A673 (cell line): Measurements from ENCODE around the gene PRKAG2. TPM values are rescaled to one million over a fixed set of nuclear protein-coding genes. Genes with fewer than 3 reads are reported as not detected.

Experiments
- BruUV-seq: library from RNA; stranded (reverse); fragments of 400-500 nt; replicated peaks from 2 replicates; lab custom pipeline; 2021; lab: Mats Ljungman, UMichigan
- CTCF ChIA-PET: fragments of 300-600 bp; sonication (Branson Sonifier 250); formaldehyde crosslinking; loops from one replicate; lab custom pipeline; 2022; ENCODE audit warnings: antibody characterized with exemption; lab: Charles Lee
- POLR2A ChIA-PET: fragments of 300-600 bp; sonication (Branson Sonifier 250); formaldehyde crosslinking; loops from one replicate; lab custom pipeline; 2022; ENCODE audit warnings: antibody characterized with exemption; ENCODE audit not compliant: low non-redundant PET; lab: Charles Lee
- DNase-seq: peaks from one replicate; pipeline ENCODE4 v3.0.0-alpha.2; 2015; ENCODE audit warnings: low spot score
- H3K27ac ChIP-seq: fragments of 200-600 bp; sonication (generic); 2 replicates; pipeline ENCODE4 v1.5.1; 2016; ENCODE audit warnings: mixed run types, low read depth, mild to moderate bottlenecking, mixed read lengths, antibody characterized with exemption, low read length; ENCODE audit not compliant: poor library complexity, severe bottlenecking
- H3K27me3 ChIP-seq: fragments of 200-600 bp; sonication (generic); replicated peaks from 2 replicates; pipeline ENCODE4 v1.6.1; 2017; ENCODE audit warnings: mixed run types, low read depth, mild to moderate bottlenecking, mixed read lengths, antibody characterized with exemption, low read length; ENCODE audit not compliant: insufficient read depth, poor library complexity
- H3K36me3 ChIP-seq: fragments of 200-600 bp; sonication (generic); 2 replicates; pipeline ENCODE4 v1.6.1; 2016; ENCODE audit warnings: mixed run types, mild to moderate bottlenecking, mixed read lengths, antibody characterized with exemption, low read length; ENCODE audit not compliant: insufficient read depth, poor library complexity, severe bottlenecking
- H3K4me1 ChIP-seq: fragments of 200-600 bp; sonication (generic); 2 replicates; pipeline ENCODE4 v1.6.1; 2017; ENCODE audit warnings: mixed run types, mild to moderate bottlenecking, mixed read lengths, antibody characterized with exemption, low read length; ENCODE audit not compliant: insufficient read depth, poor library complexity, severe bottlenecking
- H3K4me3 ChIP-seq: fragments of 200-600 bp; sonication (generic); 2 replicates; pipeline ENCODE4 v1.5.1; 2016; ENCODE audit warnings: low read depth, mixed run types, mild to moderate bottlenecking, mixed read lengths, low read length; ENCODE audit not compliant: poor library complexity, severe bottlenecking
- H3K9me3 ChIP-seq: fragments of 200-600 bp; sonication (generic); 2 replicates; pipeline ENCODE4 v1.6.1; 2016; ENCODE audit warnings: mixed run types, low read depth, mild to moderate bottlenecking, mixed read lengths, antibody characterized with exemption, low read length; ENCODE audit not compliant: poor library complexity, severe bottlenecking
- CTCF ChIP-seq: fragments of 300-800, 200-600 bp; sonication (generic); conservative IDR thresholded peaks from 2 replicates; pipeline ENCODE4 v1.5.1; 2017; ENCODE audit warnings: low read depth, mild to moderate bottlenecking, antibody characterized with exemption, low read length, moderate library complexity, mixed read lengths
- EZH2 ChIP-seq: fragments of 200-600 bp; sonication (generic); IDR thresholded peaks from 2 replicates; pipeline ENCODE4 v1.6.1; 2017; ENCODE audit warnings: borderline replicate concordance, low read depth, mild to moderate bottlenecking, mixed read lengths, antibody characterized with exemption, low read length; ENCODE audit not compliant: poor library complexity, severe bottlenecking
- intact Hi-C: fragments of 100-400 bp; cut with micrococcal nuclease; formaldehyde crosslinking; loops from one replicate; pipeline ENCODE4 v1.10.0; 2022; ENCODE audit not compliant: unreplicated experiment
- total RNA-seq: library from RNA; stranded (reverse); gene quantifications from 2 replicates; pipeline ENCODE4 v1.2.3, GENCODE V29; 2021

Gene PRKAG2
- total RNA-seq, 1 experiment from 2014 or later, result 11.6 TPM

GRCh38 chr7:151592868-151593486, 283.9 kb downstream of the PRKAG2 start:
- Histone ChIP-seq H3K27ac (no peak overlapping the region), H3K36me3 (no peaks in the 10 kb centered on the region), H3K4me3 (no peak overlapping the region), H3K4me1 (no peaks in the 10 kb centered on the region), H3K27me3 (no peaks in the 10 kb centered on the region), H3K9me3 (no peaks in the 10 kb centered on the region)
- no peak for DNase-seq
- POLR2A ChIA-PET, result no interaction called here
- no peak for TF ChIP-seq EZH2
- no peak for TF ChIP-seq CTCF
- CTCF ChIA-PET, result no interaction called here
- BruUV-seq, result no TSS peak
- intact Hi-C loops, result no loop called here

- H3K27me3 ChIP-seq, result no peaks in the 10 kb centered on the region
- no peaks in the 10 kb centered on the region for H3K4me1 ChIP-seq
- DNase-seq, result no peak
- intact Hi-C loops, result no loop called here
- no peaks in the 10 kb centered on the region for H3K9me3 ChIP-seq
- no peak for TF ChIP-seq CTCF
- TF ChIP-seq EZH2, result no peak
- no peaks in the 10 kb centered on the region for H3K36me3 ChIP-seq
- no TSS peak for BruUV-seq
- no peak overlapping the region for H3K4me3 ChIP-seq
- CTCF ChIA-PET, result no interaction called here
- POLR2A ChIA-PET, result no interaction called here
- H3K27ac ChIP-seq, result no peak overlapping the region
Measured at GRCh38 chr7:151592330-151592729, 284.6 kb downstream of the PRKAG2 start.

- POLR2A ChIA-PET, result no interaction called here
- intact Hi-C loops, result no loop called here
- no TSS peak for BruUV-seq
- Histone ChIP-seq H3K4me3 (no peak overlapping the region), H3K36me3 (no peaks in the 10 kb centered on the region), H3K27me3 (no peaks in the 10 kb centered on the region), H3K27ac (no peak overlapping the region), H3K4me1 (no peaks in the 10 kb centered on the region), H3K9me3 (no peaks in the 10 kb centered on the region)
- TF ChIP-seq CTCF (no peak), EZH2 (no peak)
- no peak for DNase-seq
- CTCF ChIA-PET, result no interaction called here
Measured at GRCh38 chr7:151591866-151592265, 285.0 kb downstream of the PRKAG2 start.
